Adrenal gland (tissue), 12 donors: ENCODE measurements around the gene RPLP2. TPM values are rescaled to one million over a fixed set of nuclear protein-coding genes. Genes with fewer than 3 reads are reported as not detected.

Experiments
- DNase-seq, 7 donors: peaks; one replicate each; pipeline ENCODE4 v3.0.0-alpha.2; 2019 to 2020
- H3K27ac ChIP-seq, 5 donors: fragments of 200-600 bp; sonication (generic) in 4 of 5; 1 replicate in 3 of 5; 2 replicates in 2 of 5; pipeline versions ENCODE4 v1.5.1 to v1.8.0; 2016 to 2020; ENCODE audit warnings: mild to moderate bottlenecking in 1 of 5
- H3K27me3 ChIP-seq: fragments of 200-600 bp; 2 replicates; pipeline ENCODE4 v1.8.0; 2021
- H3K36me3 ChIP-seq, 2 donors: fragments of 200-600 bp; replicated peaks in 1 of 2; 1 replicate in 1 of 2; 2 replicates in 1 of 2; pipeline versions ENCODE4 v1.5.1 to v1.8.0; 2018 to 2022
- H3K4me1 ChIP-seq, 2 donors: fragments of 200-600 bp; replicated peaks in 1 of 2; 1 replicate in 1 of 2; 2 replicates in 1 of 2; pipeline versions ENCODE4 v1.5.1 to v1.8.0; 2018 to 2021
- H3K4me3 ChIP-seq, 4 donors: fragments of 200-600 bp; sonication (generic) in 3 of 4; one replicate each; pipeline ENCODE4 v1.5.1; 2016 to 2018
- H3K9me3 ChIP-seq, 3 donors: fragments of 200-600 bp; sonication (generic) in 1 of 3; replicated peaks in 1 of 3; 1 replicate in 2 of 3; 2 replicates in 1 of 3; pipeline versions ENCODE4 v1.5.1 to v1.8.0; 2016 to 2021
- POLR2A ChIP-seq, 2 donors: fragments of 450-650 bp; IDR thresholded peaks; one replicate each; pipeline ENCODE4 v1.6.1; 2017; ENCODE audit warnings: antibody characterized with exemption in 2 of 2, mild to moderate bottlenecking in 2 of 2, moderate library complexity in 1 of 2
- WGBS, 4 donors: extraction: QIAGEN DNeasy Blood & Tissue Kit in 2 of 4; methylation state at CpG; one replicate each; pipeline versions ENCODE4 v1.1.5 to v1.1.7; 2013 to 2017; 5-methylcytosine and 5-hydroxymethylcytosine counted together
- intact Hi-C, 2 donors: fragments of 100-400 bp; cut with DNase I; formaldehyde crosslinking; loops; one replicate each; pipeline versions ENCODE4 v1.14.1 to v1.15.0; 2022 to 2023
- polyA plus RNA-seq, 3 donors: library from polyadenylated mRNA; stranded (reverse); fragments of 200-250 nt in 2 of 3; fragments of 350-450 nt in 1 of 3; fragmentation: Illumina TruSeq in 1 of 3; extraction: RNeasy Lipid Tissue Mini Kit (QIAGEN cat#74804) in 1 of 3; gene quantifications; one replicate each; pipeline ENCODE4 v1.2.3, GENCODE V29; 2013 to 2014
- total RNA-seq, 9 donors: library from RNA; depleted of rRNA in 4 of 9; stranded (reverse); fragments of >200 nt in 4 of 9; fragments of 120-200 nt in 1 of 9; fragmentation: NEBNext Ultra II Directional in 1 of 9; extraction: Animal tissue kit (Norgen Biotek cat#: 25700) in 1 of 9; gene quantifications; one replicate each; pipeline versions ENCODE4 v1.1.0 to v1.2.4, GENCODE V29; 2013 to 2023
- TF ChIP-seq, protein P1 (sequence below), 6 experiments: fragments of 450-650 bp in 4 of 6; fragments of 200-600 bp in 2 of 6; sonication (generic) in 1 of 6; IDR thresholded peaks; 1 replicate in 5 of 6; 2 replicates in 1 of 6; pipeline versions ENCODE4 v1.5.1 to v1.8.0; 2016 to 2021; ENCODE audit warnings: antibody characterized with exemption in 6 of 6, mild to moderate bottlenecking in 2 of 6, moderate library complexity in 1 of 6
- donor health status: healthy with polysubstance abuse.
- donor health status: Bipolar disorder and iron deficiency.
- donor health status: DM: yes; HTN: yes; CAD: no.
- donor health status: DM: no; HTN: no; CAD: no.
- donor health status: DM: no; HTN: no; CAD: no.
- donor health status: DM: yes; HTN: yes; CAD: no.

RPLP2 gene
- total and polyA plus RNA-seq, 12 donors, result 190 to 2,473 (median 1,248) TPM

GRCh38 chr11:819943-820649 lies 10.3 kb downstream of the RPLP2 start:
- no peaks in the 10 kb centered on the region for H3K9me3 ChIP-seq
- H3K36me3 ChIP-seq, result peaks cover 0 to 27% of the 10 kb centered on the region in 2 donors
- H3K4me3 ChIP-seq, result peak overlapping the region; percentile 59 to 98 (median 84)
- no peaks in the 10 kb centered on the region for H3K27me3 ChIP-seq
- 1 to 10% (median 3%) methylated on average over 2 to 47 of the region's 47 CpGs for WGBS, 4 donors
- TF ChIP-seq, protein P1, sequence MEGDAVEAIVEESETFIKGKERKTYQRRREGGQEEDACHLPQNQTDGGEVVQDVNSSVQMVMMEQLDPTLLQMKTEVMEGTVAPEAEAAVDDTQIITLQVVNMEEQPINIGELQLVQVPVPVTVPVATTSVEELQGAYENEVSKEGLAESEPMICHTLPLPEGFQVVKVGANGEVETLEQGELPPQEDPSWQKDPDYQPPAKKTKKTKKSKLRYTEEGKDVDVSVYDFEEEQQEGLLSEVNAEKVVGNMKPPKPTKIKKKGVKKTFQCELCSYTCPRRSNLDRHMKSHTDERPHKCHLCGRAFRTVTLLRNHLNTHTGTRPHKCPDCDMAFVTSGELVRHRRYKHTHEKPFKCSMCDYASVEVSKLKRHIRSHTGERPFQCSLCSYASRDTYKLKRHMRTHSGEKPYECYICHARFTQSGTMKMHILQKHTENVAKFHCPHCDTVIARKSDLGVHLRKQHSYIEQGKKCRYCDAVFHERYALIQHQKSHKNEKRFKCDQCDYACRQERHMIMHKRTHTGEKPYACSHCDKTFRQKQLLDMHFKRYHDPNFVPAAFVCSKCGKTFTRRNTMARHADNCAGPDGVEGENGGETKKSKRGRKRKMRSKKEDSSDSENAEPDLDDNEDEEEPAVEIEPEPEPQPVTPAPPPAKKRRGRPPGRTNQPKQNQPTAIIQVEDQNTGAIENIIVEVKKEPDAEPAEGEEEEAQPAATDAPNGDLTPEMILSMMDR (IDR thresholded peaks at IDR 0.05), result no peak
- peak; percentile 45 to 91 for TF ChIP-seq POLR2A (IDR thresholded peaks at IDR 0.05)
- peak; percentile 92 to 98 (median 98) for DNase-seq
- H3K4me1 ChIP-seq, result peaks cover 31 to 34% of the 10 kb centered on the region in 2 donors
- peak overlapping the region; percentile 71 to 98 (median 96) for H3K27ac ChIP-seq
- intact Hi-C loops, result no loop called here

GRCh38 chr11:820655-821511 lies 11.1 kb downstream of the RPLP2 start:
- intact Hi-C loops, result no loop called here
- peaks cover 31 to 34% of the 10 kb centered on the region in 2 donors for H3K4me1 ChIP-seq
- TF ChIP-seq POLR2A (IDR thresholded peaks at IDR 0.05), result peak in 1 of 2 donors; percentile 32
- TF ChIP-seq, protein P1 (IDR thresholded peaks at IDR 0.05), result no peak
- no peaks in the 10 kb centered on the region for H3K9me3 ChIP-seq
- peaks cover 0 to 28% of the 10 kb centered on the region in 2 donors for H3K36me3 ChIP-seq
- H3K27me3 ChIP-seq, result no peaks in the 10 kb centered on the region
- peak; percentile 90 to 97 (median 96) for DNase-seq
- peak overlapping the region; percentile 31 to 98 (median 96) for H3K27ac ChIP-seq
- WGBS, 4 donors, result 13 to 27% (median 24%) methylated on average over 5 to 11 of the region's 11 CpGs
- peak overlapping the region in 3 of 4 donors; percentile 78 to 98 (median 91) for H3K4me3 ChIP-seq

GRCh38 chr11:821512-822371 lies 12.0 kb downstream of the RPLP2 start:
- intact Hi-C loops, result no loop called here
- Histone ChIP-seq H3K4me1 (peaks cover 34 to 38% of the 10 kb centered on the region in 2 donors), H3K36me3 (peaks cover 0 to 28% of the 10 kb centered on the region in 2 donors), H3K27ac (peak overlapping the region; percentile 10 to 98 (median 94)), H3K9me3 (no peaks in the 10 kb centered on the region), H3K27me3 (no peaks in the 10 kb centered on the region), H3K4me3 (peak overlapping the region in 1 of 4 donors; percentile 78)
- peak in 5 of 7 donors; percentile 53 to 77 (median 66) for DNase-seq
- WGBS, 4 donors, result 36 to 54% (median 38%) methylated on average over 20 to 22 of the region's 22 CpGs
- TF ChIP-seq, protein P1 (IDR thresholded peaks at IDR 0.05), result no peak
- TF ChIP-seq POLR2A (IDR thresholded peaks at IDR 0.05), result no peak
